NCI-H524 (cell line): ENCODE results near the gene CEP63.
"Not testable (repeated sequence)": the region's sequence is repeated elsewhere in the genome, so short reads cannot be mapped to it uniquely, and the experiment has no call there.

Source experiments
- DNase-seq, 2 experiments: peaks; one replicate each; lab custom pipeline; 2025; lab: John Stamatoyannopoulos, UW

The CEP63 gene

DNA sequence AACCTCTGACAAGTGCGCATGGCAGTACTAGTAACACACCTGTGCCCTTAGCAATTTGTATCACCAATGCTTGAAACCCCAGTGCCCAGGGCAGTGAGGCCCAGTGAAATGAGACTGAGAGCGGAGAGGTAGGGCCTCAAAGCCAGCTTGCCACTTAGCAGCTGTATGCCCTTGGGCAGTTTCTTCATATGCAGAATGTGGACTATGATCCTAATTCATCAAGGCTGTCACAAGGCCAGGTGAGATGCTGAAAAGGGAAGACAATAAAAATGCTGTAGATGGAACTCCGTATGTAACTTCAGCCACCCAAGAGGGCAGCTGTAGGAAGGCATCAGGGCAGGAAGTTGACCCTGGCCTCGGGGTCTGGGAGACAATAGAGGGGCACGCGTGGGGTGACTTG, 90.6 kb downstream of the CEP63 start:
- DNase-seq, result no peak

DNA sequence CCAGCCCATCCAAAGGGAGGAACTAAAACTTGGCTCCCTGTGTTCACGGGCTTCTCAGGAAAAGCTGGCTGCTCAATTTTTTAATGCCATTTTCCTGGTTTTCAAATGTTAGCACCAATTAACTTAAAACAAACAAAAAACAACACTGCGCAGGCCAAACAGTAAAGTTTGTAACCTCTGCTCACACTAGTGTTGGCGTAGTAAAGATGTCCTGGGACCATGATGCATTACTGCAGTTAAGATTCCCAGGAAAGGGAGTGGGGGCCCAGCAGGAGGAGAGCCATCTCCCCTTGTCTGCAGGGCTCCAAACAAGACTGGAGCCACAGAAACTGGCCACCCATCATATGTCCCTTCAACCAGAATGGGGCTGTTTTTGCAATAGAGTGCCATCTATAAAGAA, 91.0 kb downstream of the CEP63 start:
- no peak for DNase-seq

DNA sequence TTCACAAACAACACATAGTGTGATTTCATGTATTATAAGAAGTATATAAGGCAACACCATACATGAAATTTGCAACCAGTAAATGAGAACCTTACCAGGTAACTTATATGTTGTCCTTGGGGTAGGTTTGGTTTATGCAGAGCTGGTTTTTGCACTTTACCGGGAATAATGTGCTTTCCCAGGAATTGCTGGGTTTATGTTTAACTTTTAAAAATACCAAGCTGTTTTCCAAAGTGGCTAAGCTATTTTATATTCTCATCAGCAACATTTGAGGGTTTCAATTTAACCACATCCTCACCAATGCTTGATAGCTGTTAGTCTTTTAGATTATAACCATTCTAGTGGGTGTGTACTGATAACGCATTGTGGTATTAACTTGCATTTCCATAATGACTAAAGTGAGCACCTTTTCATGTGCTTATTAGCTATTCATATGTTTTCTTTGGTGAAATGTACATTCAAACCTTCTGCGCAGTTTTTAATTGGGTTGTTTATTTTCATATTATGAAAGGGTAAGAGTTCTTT, 93.3 kb downstream of the CEP63 start:
- DNase-seq, result no peak

DNA sequence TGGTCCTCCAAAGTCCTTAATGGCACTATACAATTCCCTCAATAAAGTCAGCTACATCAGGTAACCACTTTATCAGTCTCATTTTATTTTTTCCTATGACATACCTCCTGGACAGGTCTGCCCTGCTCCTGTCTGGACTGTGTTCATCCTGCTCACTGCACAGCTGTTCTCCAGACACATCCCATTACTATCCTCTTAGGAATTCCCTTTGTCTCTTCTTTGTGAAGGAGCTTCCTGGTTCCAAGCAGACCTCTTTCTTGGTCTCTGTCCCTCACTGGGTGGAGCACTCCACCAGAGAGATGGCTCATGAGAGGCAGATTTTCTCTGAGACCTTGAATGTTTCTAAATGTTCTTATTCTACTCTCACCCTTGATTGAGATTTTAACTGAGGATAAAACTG, 104.9 kb downstream of the CEP63 start:
- no peak for DNase-seq

DNA sequence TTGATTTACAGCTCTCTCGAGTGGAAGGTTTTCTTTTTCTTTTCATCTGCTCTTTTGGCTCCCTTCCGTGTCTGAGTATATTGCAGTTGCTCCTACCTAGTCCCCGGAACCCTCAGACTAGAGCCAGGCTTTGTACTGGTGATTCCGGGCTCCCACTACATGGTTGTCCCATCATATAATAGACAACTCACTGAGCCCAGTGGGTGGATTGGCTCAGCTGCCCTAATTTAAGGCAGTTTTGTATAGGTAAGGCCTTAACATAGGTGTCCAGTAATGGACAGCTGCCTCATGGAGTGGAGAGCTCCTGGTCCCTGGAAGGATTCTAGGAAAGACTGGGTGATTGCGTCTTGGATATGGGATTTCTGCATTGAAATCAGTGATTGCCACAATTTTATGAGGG, 106.9 kb downstream of the CEP63 start:
- DNase-seq, result no peak

DNA sequence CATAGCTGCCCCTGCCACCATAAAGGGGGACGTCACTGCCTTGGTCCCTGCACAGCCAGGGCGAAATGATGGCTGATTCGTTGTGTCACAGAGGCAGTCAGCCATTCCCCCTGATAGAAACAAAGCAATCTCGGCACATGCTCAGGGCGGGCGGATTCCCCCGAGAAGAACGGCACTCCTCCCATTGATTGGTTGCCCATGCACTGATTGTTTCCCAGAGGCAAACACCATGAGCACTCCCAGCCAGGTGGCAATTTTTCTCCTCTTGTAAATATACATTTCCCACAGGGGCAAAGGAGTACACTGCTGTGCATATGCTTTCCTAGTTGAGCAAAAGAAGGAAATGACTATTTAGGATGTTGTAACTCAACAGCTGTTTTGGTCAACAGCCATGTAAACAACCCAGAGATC, 108.5 kb downstream of the CEP63 start:
- DNase-seq, result no peak

DNA sequence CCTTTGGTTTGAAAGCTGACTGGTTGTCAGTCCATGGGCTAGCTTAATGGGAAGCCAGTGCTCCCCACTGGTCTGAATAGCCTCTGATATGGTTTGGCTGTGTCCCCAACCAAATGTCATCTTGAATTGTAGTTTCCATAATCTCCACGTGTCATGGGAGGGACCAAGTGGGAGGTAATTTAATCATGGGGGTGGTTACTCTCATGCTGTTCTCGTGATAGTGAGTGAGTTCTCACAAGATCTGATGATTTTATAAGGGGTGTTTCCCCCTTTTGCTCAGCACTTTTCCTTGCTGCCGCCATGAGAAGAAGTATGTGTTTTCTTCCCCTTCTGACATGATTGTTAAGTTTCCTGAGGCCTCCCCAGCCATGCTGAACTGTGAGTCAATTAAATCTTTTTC, 109.1 kb downstream of the CEP63 start:
- not testable (repeated sequence) for DNase-seq

DNA sequence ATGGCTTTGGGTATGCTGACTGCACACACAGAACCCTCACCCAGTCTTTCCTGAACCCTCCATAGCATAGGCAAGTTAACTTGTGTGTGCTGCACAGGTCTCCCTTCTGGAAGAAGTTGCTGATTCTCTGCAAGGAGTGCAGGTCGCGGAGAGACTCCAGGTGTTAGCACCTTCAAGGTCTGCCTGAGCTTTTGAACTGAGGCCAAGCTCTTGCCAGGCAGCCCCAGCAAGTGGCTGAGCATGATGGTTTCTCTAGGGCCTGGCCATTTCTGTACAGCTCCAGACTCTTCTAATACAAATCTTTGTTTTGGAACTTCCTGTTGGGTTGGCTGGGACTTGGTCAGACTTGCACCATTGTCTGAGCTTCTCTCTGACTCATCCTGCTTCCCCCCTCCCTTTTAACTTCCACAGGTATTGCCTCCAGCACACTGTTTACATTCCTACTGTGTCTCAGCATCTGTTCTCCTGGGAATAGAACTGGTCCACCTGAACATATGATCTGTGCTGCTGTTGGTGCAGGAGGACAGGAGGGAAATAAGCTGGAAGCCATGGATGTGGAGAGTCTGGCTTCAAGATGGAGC, 111.6 kb downstream of the CEP63 start:
- DNase-seq, result no peak

DNA sequence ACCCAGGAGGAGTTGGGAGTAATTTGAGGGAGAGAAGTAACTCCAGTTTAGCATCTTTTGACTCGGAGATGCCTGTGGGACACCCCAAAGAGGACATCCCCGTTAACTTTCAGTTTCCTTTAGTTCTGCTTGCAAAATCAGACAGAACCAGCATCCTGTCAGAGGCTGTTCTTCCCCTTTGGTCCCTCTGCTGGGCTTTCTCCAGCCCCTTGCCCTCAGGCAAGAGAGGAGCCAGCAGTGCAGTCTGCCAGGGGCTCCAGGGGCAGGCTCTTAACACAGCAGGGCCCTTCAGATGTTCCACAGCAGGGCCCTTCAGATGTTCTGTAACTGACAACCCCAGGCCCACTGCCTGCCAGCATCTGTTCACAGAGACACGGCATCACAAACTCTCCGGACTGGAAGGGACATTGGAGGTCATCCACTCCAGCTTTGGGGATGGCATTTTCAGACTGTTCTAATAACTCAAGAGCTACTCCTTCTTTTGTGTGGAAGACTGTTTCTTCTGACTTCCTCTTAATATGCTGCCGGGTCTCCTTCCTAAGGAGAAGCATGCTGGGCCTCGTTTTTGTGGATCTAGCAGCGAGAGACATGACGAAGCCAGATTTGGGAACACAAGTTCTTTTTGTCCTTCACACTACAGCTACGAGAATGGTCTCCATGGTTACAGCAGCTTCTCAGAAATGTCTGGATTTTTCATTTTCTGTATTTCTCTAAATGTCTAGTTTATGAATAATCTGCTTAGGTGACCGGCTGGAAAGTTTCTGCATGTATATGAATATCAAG, 113.1 kb downstream of the CEP63 start:
- DNase-seq, result no peak

DNA sequence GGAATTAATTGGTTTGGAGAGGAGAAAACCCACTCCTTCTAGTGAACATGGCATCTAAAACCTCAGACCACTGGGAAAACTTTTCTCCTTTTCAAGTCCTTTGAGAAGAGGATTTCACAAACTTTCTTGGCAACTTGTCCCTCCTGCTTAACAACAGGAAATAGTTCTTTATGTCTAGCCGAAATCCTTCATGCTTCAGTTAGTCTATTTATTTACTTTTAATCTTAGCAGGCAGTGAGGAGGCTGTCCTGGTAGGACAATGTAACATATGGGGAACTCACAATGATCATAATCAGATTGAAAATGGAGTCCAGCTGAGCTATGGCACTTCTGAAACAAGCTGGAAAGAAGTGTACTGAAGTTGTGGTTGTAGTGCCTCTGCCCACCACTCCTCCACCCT, 114.3 kb downstream of the CEP63 start:
- DNase-seq, result peak in 1 of 2 experiments; percentile 50

DNA sequence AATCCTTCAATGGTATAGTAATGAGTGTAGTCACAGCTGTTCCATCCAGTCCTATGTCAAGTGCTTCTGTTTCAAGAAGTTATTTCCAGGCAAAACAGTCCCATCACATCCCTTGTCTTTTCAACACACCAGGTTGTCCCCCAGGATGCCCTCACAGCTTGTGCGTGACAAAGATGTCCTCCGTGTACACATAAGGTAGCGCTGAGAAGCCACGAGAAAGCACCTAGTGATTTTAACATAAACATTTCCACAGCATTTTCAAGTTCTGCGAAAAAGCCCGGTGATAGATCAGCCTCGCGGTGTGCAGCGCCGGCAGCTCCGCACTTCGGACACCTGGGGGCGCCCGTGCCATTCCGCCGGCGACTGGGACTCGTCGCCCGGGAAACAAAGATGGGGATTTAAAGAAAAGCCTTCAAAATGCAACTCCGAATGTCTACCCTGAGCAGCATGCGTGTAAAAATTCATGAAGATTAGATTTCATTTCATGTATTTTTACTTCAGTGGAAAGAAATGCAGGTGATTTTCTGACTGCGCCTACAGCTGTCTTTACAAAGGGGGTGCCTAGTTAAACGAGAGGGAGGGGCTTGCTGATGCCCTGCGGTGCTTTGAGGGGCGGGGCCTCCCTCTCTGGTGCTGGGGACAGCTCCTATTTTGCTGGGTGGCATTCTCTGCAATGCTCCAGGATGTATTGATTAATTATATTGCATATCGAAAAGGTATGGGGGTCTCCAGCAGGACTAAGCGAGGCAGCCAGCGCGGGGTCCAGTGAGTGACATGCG, 115.0 kb downstream of the CEP63 start:
- peak; percentile 65 to 74 for DNase-seq

DNA sequence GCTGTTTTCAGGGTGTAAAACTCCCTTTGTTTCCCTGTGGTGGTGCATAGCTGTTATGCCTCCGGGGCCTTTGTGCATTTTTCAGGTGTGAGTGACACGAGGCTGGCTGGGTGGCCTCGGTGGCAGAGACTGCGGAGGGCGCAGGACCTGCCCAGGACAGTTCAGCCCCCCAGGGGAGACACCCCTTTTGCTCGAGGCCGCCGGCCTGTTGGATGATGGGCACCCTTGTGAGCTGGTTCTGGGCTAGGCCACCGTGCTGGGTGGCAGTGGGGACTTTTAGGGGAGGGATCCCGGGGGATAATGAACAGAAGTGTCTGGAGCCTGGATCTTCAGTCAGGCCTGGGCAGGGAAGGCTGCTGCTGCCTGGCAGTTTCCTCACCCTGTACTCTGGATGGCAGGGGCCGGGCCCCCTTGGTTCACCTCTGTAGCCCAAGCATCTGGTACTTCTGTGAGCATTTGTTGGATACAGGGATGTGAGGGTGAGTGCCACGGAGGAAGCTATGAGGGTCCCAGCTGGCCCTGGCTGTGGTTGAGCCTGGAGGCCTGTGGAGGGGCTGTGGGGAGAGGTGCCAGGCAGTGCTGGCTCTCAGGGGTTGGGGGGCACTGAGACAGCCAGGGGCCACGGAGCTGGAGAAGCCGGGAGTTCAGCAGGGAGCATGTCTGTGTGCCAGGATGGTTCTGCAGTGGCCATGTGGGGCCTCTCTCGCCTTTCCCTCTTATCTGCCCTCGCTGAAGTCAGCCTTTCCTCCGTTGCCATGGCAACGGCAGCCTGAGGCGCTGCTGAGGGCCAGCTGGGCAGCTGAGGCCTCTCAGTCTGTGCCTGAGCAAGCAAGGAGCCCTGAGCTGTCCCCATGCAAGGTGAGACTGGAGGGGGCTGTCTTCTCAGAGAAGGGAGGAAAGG, 115.9 kb downstream of the CEP63 start:
- DNase-seq, result peak; percentile 92 to 98

DNA sequence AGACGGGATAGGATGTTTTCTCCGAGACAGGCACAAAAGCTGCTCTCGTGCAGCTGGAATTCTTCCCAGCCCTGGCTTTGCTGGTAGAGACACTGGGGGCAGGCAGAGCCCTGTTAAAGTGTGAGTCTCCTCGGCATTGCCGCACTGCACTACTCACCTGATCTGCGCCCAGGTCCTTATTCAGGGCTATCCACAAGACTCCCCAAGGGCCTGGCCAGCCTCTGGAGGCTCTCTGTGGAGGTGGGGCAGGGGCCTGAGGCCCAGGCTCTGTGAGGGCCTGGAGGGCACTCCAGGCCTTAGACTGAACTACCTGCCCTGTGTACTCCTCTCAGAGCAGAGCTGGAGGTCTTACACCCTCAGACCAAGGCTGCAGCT, 116.6 kb downstream of the CEP63 start:
- DNase-seq, result no peak

DNA sequence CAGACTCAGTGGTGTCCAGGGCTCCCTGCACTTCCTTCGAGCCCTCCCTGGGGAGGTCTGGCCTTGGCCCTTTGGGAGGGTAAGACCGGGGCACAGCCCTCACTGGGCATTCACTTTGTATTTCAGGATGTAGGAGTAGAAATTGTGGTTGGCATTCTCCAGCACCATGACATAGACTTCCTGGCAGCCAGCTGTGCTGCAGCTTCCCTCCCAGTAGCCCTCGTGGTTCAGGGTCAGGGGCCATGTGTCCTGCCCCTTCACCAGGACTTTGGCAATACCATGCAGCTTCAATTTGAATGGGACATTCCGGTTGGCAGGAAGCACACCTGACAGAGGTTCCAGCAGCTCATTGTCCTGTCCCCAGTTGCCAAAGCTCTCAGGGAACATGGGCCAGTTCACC, 117.6 kb downstream of the CEP63 start:
- DNase-seq, result no peak

DNA sequence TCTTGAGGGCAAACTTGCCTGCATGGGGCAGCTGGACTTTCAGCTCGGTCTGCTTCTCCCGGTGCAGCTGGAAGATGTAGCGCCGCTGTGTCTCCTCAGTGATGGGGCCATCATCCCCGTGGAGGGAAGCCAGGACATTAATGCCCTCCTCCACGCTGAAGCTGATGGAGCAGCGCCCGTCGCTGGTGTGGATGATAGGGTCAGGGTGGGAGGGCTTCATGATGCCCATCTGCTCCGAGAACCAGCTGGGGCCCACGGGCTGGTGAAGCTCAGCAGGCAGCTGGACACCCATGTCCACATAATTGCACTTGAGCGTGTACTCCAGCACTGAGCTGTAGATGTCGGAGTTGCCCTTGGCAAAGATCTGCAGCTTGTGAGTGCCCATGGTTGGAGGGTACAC, 118.1 kb downstream of the CEP63 start:
- DNase-seq, result no peak

DNA sequence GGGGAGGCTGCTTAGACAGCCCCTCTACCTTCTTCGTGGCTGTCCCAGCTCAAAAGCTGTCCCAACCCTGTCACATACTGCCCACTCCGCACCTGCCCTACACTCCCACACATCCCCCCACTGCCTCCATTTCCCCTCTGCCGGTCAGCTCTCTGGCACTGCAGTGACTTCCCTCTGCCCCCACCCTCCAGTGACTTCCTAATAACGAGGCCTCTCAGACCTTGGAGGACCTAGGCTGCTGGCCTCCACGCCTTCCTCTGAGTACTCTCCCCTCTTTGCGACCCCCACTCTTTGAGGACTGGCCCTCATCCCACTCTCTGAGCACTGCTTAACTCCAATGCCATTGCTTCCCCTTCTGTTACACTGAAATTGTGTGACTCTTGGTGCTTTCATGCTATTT, 119.7 kb downstream of the CEP63 start:
- DNase-seq, result no peak

DNA sequence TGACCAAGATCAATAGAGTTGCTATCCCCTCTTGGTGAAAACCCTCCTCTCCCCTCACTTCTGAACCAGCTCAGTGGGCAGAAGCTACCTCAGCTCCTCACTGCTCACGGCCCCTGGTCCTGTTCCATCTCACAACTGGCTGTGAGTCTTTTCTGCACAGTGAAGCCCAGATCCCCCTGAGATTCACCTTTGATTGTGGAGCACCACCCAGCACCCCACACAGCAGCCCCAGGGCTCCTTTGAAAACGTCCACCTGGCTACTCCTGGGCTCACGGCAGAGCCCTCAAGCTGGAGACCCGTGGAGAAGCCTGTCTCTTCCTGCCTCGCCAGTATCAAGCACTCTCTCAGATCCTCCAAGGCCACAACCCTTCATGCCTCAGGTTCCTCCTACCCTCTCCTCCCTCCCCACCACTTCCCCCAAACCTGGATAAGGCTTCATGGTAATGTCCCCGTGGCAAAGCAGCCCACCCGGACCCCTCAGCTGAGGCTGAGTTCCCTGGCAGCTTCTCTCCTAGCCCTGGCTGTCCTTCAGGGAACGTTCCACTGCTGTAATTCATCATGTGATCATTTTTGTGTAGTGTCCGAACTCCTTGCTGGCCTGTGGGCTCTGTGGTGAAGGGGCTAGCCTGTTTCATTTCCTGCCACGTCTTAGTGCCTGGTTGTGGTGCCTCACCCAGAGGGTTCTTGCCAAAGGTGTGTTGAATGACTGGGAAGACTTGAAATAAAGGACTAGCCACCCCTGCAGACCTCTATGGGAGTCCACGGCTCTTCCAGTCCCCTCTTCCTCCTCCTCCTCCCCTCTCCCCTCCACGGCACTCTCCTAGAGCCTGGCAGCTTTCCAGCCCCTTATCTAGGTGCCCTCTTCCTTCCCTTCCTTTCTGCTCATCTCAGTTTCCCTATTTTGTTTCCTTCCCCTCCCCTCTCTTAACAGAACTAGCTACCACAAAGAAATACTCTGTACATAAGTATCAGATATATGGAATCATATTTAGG, 120.5 kb downstream of the CEP63 start:
- no peak for DNase-seq

DNA sequence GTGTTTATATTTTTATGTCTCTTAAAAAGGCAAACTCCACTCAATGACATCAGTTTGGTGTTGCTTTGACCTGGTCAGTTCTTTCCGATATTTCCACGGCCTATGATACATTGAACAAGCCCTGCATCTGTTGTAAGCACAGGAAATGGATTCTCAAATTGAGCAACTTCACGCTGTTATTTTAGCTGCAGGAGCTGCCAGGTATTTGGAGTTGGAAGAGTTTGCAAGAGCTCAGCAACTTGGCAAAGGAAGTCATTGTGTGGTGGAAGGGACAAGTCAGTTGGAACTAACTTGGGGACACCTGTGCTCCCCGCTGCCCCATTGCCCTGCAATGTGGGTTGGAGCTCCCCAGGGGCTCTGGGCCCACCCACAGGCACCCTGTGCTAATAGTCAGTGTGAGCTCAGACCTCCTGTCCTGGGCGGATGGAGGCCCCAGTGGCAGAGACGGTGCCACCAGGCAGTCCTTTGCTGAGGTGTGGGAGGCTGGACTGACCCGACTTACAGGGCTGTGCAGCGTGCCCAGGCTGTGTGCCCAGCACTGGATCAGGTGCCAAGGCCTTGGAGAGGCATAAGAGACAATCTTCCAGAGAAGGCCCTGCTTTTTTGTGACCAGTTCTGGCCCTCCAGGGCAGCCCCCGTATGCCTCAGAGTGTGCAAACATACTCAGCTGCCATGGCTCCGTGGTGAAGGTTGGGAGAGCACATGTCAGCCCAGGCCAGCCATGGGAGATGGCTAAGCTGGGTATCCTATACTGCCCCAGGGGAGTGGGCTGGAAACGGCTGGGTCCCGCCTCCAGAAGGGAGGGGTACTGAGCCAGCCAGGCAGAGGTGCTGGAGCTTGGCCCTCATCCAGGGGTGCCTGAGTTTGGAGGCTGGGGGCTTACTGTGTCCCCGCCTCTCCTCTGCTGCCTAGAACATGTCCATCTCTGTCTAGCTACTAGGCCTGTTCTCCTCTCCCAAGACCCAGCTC, 121.5 kb downstream of the CEP63 start:
- no peak for DNase-seq

DNA sequence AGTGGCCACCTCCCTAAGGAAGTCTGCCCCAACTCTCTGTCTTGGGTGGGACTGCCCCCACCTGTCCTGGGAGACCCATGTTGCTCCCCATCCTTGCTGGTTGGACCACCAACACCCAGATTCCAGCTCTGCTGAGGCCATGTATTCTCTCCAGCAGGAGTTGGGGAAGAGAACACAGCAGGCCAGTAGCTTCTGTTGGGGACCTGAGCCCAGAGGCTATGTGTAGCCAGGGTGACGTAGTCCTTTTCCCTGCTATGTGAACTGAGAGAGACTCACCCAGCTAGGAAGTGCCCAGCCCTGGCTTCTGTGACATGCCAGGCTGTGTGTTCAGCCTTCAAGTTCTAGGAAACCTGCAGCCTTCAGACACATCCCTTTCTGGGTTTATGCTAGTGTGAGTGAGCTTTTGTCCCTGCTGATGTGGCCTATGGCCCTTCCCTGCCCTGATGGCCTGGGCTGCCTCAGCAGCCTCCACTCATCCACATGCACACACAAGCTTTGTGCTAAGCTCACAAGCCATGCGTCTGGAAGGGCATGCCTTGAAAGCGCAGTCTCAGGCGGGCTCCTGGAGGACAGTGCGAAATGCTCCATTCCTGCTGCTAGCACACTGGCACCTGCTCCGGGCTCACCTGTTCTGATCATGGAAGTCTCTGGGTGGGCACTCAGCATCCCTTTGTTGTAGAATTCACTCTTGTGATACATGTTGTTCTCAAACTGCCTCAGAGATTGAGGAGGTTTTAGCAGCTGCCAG, 122.3 kb downstream of the CEP63 start:
- DNase-seq, result no peak
